ENCODE data around the gene GREM1. TPM values are rescaled to one million over a fixed set of nuclear protein-coding genes. Genes with fewer than 3 reads are reported as not detected.

Gene GREM1
- polyA plus RNA-seq, 1 of the 3 experiments (the other 2 are of a cell fraction) = 23.9 TPM

DNA sequence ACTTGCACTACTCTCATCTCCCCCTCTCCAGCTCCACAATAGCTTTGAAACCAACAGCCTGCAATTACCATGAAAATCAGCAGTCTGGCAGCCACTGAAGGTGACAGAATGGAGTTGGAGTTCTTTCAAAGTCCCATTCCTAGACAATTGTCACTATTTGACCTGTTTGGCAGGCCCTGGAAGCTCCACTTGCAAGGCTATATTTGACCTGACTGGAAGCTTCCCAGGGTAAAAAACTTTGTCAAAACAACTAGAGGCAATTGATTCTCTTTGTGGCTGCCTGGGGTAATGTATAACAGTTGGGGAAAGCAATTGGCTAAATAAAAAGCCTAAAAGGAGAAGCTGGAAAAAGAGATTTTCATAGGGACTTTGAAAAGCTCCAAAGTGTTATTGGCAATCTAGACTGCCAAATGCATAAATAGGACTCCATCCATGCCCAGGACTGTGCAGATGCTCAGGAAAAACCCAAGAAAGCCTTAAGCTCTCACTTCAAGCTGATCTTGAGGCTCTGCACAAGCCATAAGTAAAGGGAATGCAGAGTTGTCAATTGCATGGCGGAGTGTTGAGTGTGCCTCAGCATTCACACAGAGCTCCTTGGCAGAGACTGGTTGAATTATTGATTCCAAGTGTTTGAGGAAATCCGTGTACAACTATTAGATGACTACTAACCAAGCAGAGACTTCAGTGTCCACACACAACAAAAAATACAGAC is 18.3 kb downstream of the GREM1 start:
- peaks cover 99% of the 10 kb centered on the region for H3F3A ChIP-seq (replicated peaks; ENCODE audit: insufficient read depth)
- POLR2A ChIA-PET = no interaction called here
- no peak overlapping the region for H3K4me3 ChIP-seq (ENCODE audit: low read depth in 2 of 2, low read length in 1 of 2)
- no peaks in the 10 kb centered on the region for H3K4me1 ChIP-seq (ENCODE audit: control insufficient read depth in 1 of 2, insufficient read depth in 2 of 2, low read depth in 1 of 2, low read length in 1 of 2)
- H3K36me3 ChIP-seq (replicated peaks in 1 of 2; ENCODE audit: control insufficient read depth in 1 of 2, insufficient read depth in 2 of 2, low read length in 1 of 2) = peaks cover 9 to 47% of the 10 kb centered on the region in 2 experiments
- CTCF ChIA-PET = interaction anchor here (2.0 kb wide), 1 partner anchor 73 kb away, joined by 5 read pairs; no protein-coding TSS in a partner anchor
- no peaks in the 10 kb centered on the region for H3K9me3 ChIP-seq
- no peak overlapping the region for H2AFZ ChIP-seq (ENCODE audit: low read depth)
- no peaks in the 10 kb centered on the region for H3K27me3 ChIP-seq (ENCODE audit: insufficient read depth)
- H3K4me2 ChIP-seq = no peak overlapping the region
- TF ChIP-seq SMC3 (IDR thresholded peaks at IDR 0.05; ENCODE audit: low read depth, low read length) = no peak
- TF ChIP-seq, protein P1, sequence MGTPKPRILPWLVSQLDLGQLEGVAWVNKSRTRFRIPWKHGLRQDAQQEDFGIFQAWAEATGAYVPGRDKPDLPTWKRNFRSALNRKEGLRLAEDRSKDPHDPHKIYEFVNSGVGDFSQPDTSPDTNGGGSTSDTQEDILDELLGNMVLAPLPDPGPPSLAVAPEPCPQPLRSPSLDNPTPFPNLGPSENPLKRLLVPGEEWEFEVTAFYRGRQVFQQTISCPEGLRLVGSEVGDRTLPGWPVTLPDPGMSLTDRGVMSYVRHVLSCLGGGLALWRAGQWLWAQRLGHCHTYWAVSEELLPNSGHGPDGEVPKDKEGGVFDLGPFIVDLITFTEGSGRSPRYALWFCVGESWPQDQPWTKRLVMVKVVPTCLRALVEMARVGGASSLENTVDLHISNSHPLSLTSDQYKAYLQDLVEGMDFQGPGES (IDR thresholded peaks at IDR 0.05; ENCODE audit: low read depth, low read length) = no peak
- TF ChIP-seq, protein P2, sequence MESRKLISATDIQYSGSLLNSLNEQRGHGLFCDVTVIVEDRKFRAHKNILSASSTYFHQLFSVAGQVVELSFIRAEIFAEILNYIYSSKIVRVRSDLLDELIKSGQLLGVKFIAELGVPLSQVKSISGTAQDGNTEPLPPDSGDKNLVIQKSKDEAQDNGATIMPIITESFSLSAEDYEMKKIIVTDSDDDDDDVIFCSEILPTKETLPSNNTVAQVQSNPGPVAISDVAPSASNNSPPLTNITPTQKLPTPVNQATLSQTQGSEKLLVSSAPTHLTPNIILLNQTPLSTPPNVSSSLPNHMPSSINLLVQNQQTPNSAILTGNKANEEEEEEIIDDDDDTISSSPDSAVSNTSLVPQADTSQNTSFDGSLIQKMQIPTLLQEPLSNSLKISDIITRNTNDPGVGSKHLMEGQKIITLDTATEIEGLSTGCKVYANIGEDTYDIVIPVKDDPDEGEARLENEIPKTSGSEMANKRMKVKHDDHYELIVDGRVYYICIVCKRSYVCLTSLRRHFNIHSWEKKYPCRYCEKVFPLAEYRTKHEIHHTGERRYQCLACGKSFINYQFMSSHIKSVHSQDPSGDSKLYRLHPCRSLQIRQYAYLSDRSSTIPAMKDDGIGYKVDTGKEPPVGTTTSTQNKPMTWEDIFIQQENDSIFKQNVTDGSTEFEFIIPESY (IDR thresholded peaks at IDR 0.05; ENCODE audit: borderline replicate concordance, low read depth) = no peak
- TF ChIP-seq NFIC (IDR thresholded peaks at IDR 0.05; ENCODE audit: borderline replicate concordance) = no peak
- no peak for TF ChIP-seq JUND (IDR thresholded peaks at IDR 0.05)
- 81% methylated on average over 2 of the region's 2 CpGs for WGBS (ENCODE audit: low lambda C conversion rate)
- H3K9me2 ChIP-seq = no peaks in the 10 kb centered on the region
- DNase-seq = no peak
- 0 out of 4 replicates have a peak overlapping the region, but pooled peaks of 1 of the 2 experiments have one; percentile 3 for H3K27ac ChIP-seq (ENCODE audit: low read depth in 2 of 2, low read length in 1 of 2)
- no peak overlapping the region for H3K9ac ChIP-seq
- peaks cover 5% of the 10 kb centered on the region; the same call in 1 of the 2 replicates for H4K20me1 ChIP-seq (ENCODE audit: insufficient read depth)
- peaks cover 14% of the 10 kb centered on the region; the same call in 1 of the 2 replicates for H3K79me2 ChIP-seq (ENCODE audit: insufficient read depth)

DNA sequence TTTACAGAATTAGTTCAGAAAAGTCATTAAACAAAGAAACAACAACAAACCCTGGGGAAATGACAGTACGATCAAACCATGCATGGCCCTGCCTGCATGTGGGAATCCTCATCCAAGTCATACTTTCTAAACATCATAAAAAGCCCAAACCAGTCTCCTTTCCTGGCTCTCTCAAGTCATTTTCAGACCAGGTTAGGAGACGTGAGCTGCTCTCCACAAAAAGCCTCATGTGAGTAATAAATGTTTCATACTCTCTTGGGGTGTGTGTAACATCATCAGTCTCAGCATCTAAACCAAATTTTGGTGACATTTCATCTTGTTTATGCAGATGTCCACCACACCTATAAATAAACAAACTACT is 18.9 kb downstream of the GREM1 start:
- no peaks in the 10 kb centered on the region for H3K27me3 ChIP-seq (ENCODE audit: insufficient read depth)
- H3K4me3 ChIP-seq (ENCODE audit: low read depth in 2 of 2, low read length in 1 of 2) = no peak overlapping the region
- H4K20me1 ChIP-seq (ENCODE audit: insufficient read depth) = peaks cover 5% of the 10 kb centered on the region; the same call in 1 of the 2 replicates
- POLR2A ChIA-PET = no interaction called here
- H2AFZ ChIP-seq (ENCODE audit: low read depth) = no peak overlapping the region
- no peak overlapping the region for H3K9ac ChIP-seq
- H3K4me1 ChIP-seq (ENCODE audit: control insufficient read depth in 1 of 2, insufficient read depth in 2 of 2, low read depth in 1 of 2, low read length in 1 of 2) = no peaks in the 10 kb centered on the region
- CTCF ChIA-PET = no interaction called here
- DNase-seq = no peak
- H3K4me2 ChIP-seq = no peak overlapping the region
- no peak overlapping the region for H3K27ac ChIP-seq (ENCODE audit: low read depth in 2 of 2, low read length in 1 of 2)
- peaks cover 7 to 46% of the 10 kb centered on the region in 2 experiments for H3K36me3 ChIP-seq (replicated peaks in 1 of 2; ENCODE audit: control insufficient read depth in 1 of 2, insufficient read depth in 2 of 2, low read length in 1 of 2)
- H3K79me2 ChIP-seq (ENCODE audit: insufficient read depth) = peaks cover 9% of the 10 kb centered on the region; the same call in 1 of the 2 replicates
- H3K9me3 ChIP-seq = no peaks in the 10 kb centered on the region
- 95% methylated on average over 2 of the region's 2 CpGs for WGBS (ENCODE audit: low lambda C conversion rate)
- no peaks in the 10 kb centered on the region for H3K9me2 ChIP-seq
- peaks cover 98% of the 10 kb centered on the region for H3F3A ChIP-seq (replicated peaks; ENCODE audit: insufficient read depth)
- TF ChIP-seq TEAD4 (IDR thresholded peaks at IDR 0.05; ENCODE audit: borderline replicate concordance, insufficient read depth) = no peak
- TF ChIP-seq, protein P3, sequence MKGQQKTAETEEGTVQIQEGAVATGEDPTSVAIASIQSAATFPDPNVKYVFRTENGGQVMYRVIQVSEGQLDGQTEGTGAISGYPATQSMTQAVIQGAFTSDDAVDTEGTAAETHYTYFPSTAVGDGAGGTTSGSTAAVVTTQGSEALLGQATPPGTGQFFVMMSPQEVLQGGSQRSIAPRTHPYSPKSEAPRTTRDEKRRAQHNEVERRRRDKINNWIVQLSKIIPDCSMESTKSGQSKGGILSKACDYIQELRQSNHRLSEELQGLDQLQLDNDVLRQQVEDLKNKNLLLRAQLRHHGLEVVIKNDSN (IDR thresholded peaks at IDR 0.05; ENCODE audit: borderline replicate concordance, low read depth) = no peak
- TF ChIP-seq POLR2AphosphoS5 (IDR thresholded peaks at IDR 0.05; ENCODE audit: low read depth, low read length) = no peak
- TF ChIP-seq, protein P4, sequence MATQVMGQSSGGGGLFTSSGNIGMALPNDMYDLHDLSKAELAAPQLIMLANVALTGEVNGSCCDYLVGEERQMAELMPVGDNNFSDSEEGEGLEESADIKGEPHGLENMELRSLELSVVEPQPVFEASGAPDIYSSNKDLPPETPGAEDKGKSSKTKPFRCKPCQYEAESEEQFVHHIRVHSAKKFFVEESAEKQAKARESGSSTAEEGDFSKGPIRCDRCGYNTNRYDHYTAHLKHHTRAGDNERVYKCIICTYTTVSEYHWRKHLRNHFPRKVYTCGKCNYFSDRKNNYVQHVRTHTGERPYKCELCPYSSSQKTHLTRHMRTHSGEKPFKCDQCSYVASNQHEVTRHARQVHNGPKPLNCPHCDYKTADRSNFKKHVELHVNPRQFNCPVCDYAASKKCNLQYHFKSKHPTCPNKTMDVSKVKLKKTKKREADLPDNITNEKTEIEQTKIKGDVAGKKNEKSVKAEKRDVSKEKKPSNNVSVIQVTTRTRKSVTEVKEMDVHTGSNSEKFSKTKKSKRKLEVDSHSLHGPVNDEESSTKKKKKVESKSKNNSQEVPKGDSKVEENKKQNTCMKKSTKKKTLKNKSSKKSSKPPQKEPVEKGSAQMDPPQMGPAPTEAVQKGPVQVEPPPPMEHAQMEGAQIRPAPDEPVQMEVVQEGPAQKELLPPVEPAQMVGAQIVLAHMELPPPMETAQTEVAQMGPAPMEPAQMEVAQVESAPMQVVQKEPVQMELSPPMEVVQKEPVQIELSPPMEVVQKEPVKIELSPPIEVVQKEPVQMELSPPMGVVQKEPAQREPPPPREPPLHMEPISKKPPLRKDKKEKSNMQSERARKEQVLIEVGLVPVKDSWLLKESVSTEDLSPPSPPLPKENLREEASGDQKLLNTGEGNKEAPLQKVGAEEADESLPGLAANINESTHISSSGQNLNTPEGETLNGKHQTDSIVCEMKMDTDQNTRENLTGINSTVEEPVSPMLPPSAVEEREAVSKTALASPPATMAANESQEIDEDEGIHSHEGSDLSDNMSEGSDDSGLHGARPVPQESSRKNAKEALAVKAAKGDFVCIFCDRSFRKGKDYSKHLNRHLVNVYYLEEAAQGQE (IDR thresholded peaks at IDR 0.05; ENCODE audit: low read depth, low read length) = no peak
- no peak for TF ChIP-seq JUND (IDR thresholded peaks at IDR 0.05)
- no peak for TF ChIP-seq YY1 (IDR thresholded peaks at IDR 0.05; ENCODE audit: low read depth)
- no peak for TF ChIP-seq EZH2phosphoT487 (IDR thresholded peaks at IDR 0.05; ENCODE audit: borderline replicate concordance, low read depth)
- TF ChIP-seq MEF2A (IDR thresholded peaks at IDR 0.05; ENCODE audit: borderline replicate concordance, low read depth) = no peak
- TF ChIP-seq FOXM1 (IDR thresholded peaks at IDR 0.05; ENCODE audit: low read depth) = no peak
- TF ChIP-seq TAF1 (IDR thresholded peaks at IDR 0.05; ENCODE audit: borderline replicate concordance, low read depth, low read length) = no peak
- TF ChIP-seq FOSL2 (IDR thresholded peaks at IDR 0.05; ENCODE audit: borderline replicate concordance, low read depth) = no peak
- TF ChIP-seq, protein P5, sequence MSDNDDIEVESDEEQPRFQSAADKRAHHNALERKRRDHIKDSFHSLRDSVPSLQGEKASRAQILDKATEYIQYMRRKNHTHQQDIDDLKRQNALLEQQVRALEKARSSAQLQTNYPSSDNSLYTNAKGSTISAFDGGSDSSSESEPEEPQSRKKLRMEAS (IDR thresholded peaks at IDR 0.05; ENCODE audit: low read depth) = no peak
- no peak for TF ChIP-seq NRF1 (IDR thresholded peaks at IDR 0.05; ENCODE audit: low read depth, low read length)

Data from SK-N-SH (cell line).